ENCODE data around the gene DNAJC3. TPM values are rescaled to one million over a fixed set of nuclear protein-coding genes. Genes with fewer than 3 reads are reported as not detected.
"Not testable (repeated sequence)": the region's sequence is repeated elsewhere in the genome, so short reads cannot be mapped to it uniquely, and the experiment has no call there.

DNAJC3 gene
- total RNA-seq, 4 donors from 2014 or later = 15.7 to 21.6 (median 20.5) TPM

DNA sequence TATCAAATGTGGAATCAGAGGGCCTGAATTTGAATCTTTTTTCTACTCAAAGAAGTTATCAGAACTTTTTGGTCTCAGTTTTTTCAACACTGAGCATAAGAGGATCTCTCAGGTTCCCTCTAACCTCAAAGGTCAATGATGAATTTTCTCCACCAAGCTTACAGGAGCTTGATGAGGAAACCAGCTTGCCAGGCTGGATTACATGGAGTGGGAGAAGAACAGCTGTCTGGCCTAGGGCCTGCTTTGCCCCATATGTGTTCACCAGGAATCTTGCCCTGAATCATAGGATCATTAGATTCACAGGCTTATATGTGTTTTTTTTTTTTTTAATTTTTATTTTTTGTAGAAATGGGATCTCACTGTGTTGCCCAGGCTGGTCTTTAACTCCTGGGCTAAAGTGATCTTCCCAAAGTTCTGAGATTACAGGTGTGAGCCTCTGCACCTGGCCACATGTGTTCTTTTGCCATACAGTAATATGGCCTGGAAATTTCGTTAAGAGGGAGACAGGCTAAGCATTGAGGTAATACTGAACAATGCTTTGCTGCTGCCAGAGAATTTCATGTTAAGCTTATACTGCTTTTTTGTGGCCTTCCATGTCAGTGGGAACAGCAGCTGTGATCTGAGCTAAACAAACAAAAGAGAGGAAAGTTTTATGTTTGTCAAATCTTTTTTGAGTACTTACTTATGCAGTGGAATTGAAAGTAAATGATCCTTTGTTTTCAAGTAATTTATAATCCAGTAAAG, 110.6 kb downstream of the DNAJC3 start:
- no peak overlapping the region for H3K4me3 ChIP-seq
- H3K9me3 ChIP-seq = no peaks in the 10 kb centered on the region
- in situ Hi-C loops (cut with MboI; ENCODE audit: low sequenced_read_pairs in 4 of 4) (no loop called here), intact Hi-C loops (cut with DNase I; ENCODE audit: low total_unique reads) (no loop called here)
- peaks cover 4 to 40% of the 10 kb centered on the region in 2 donors for H3K36me3 ChIP-seq
- peak in 1 of 2 donors; percentile 49 for ATAC-seq
- H3K27ac ChIP-seq = no peak overlapping the region
- no peaks in the 10 kb centered on the region for H3K4me1 ChIP-seq
- TF ChIP-seq, protein P1, sequence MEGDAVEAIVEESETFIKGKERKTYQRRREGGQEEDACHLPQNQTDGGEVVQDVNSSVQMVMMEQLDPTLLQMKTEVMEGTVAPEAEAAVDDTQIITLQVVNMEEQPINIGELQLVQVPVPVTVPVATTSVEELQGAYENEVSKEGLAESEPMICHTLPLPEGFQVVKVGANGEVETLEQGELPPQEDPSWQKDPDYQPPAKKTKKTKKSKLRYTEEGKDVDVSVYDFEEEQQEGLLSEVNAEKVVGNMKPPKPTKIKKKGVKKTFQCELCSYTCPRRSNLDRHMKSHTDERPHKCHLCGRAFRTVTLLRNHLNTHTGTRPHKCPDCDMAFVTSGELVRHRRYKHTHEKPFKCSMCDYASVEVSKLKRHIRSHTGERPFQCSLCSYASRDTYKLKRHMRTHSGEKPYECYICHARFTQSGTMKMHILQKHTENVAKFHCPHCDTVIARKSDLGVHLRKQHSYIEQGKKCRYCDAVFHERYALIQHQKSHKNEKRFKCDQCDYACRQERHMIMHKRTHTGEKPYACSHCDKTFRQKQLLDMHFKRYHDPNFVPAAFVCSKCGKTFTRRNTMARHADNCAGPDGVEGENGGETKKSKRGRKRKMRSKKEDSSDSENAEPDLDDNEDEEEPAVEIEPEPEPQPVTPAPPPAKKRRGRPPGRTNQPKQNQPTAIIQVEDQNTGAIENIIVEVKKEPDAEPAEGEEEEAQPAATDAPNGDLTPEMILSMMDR (IDR thresholded peaks at IDR 0.05 in 4 of 5, conservative IDR thresholded peaks at IDR 0.05 in 1 of 5) = no peak
- TF ChIP-seq POLR2A (IDR thresholded peaks at IDR 0.05) = no peak
- DNase-seq = no peak
- no peaks in the 10 kb centered on the region for H3K27me3 ChIP-seq

DNA sequence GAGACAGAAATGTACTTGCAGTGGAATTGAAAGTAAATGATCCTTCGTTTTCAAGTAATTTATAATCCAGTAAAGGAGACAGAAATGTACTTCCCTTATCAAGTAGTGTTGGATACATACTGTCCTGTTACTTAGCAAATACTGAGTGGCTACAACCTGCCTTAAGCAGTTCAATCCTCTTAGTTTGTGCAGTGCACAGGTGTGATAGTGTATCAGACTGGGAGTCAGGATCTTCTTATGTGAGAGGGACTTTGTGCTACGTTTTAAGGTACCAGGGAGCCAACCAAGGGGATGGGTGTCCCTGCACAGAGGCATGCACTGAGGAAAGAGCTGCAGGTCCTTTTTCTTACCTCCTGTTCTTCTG, 111.1 kb downstream of the DNAJC3 start:
- TF ChIP-seq, protein P1 (IDR thresholded peaks at IDR 0.05 in 4 of 5, conservative IDR thresholded peaks at IDR 0.05 in 1 of 5) = no peak
- no peak for TF ChIP-seq POLR2A (IDR thresholded peaks at IDR 0.05)
- Histone ChIP-seq H3K4me1 (no peaks in the 10 kb centered on the region), H3K4me3 (no peak overlapping the region), H3K27ac (no peak overlapping the region), H3K9me3 (no peaks in the 10 kb centered on the region), H3K36me3 (peaks cover 4 to 46% of the 10 kb centered on the region in 2 donors), H3K27me3 (no peaks in the 10 kb centered on the region)
- no peak for ATAC-seq
- DNase-seq = no peak
- in situ Hi-C loops (cut with MboI; ENCODE audit: low sequenced_read_pairs in 4 of 4) = no loop called here
- intact Hi-C loops (cut with DNase I; ENCODE audit: low total_unique reads) = no loop called here

DNA sequence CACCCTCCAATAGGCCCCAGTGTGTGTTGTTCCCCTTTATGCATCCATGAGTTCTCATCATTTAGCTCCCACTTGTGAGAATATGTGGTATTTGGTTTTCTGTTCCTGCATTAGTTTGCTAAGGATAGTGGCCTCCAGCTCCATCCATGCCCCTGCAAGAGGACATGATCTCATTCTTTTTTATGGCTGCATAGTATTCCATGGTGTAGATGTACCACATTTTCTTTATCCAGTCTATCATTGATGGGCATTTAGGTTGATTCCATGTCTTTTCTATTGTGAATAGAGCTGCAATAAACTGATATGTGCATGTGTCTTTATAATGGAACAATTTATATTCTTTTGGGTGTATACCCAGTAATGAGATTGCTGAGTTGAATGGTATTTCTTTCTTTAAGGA, 112.4 kb downstream of the DNAJC3 start:
- intact Hi-C loops (cut with DNase I; ENCODE audit: low total_unique reads); H3K4me1 ChIP-seq; H3K4me3 ChIP-seq; H3K9me3 ChIP-seq; in situ Hi-C loops (cut with MboI; ENCODE audit: low sequenced_read_pairs in 4 of 4); H3K27me3 ChIP-seq; H3K27ac ChIP-seq; ATAC-seq; DNase-seq: not testable (repeated sequence)
- H3K36me3 ChIP-seq = peaks cover 4 to 55% of the 10 kb centered on the region in 2 donors

GRCh38 chr13:95791084-95791722, 114.3 kb downstream of the DNAJC3 start:
- no peaks in the 10 kb centered on the region for H3K9me3 ChIP-seq
- ATAC-seq = no peak
- no peak overlapping the region for H3K27ac ChIP-seq
- H3K4me3 ChIP-seq = no peak overlapping the region
- no peak for DNase-seq
- intact Hi-C loops (cut with DNase I; ENCODE audit: low total_unique reads) (no loop called here), in situ Hi-C loops (cut with MboI; ENCODE audit: low sequenced_read_pairs in 4 of 4) (no loop called here)
- no peak for TF ChIP-seq POLR2A (IDR thresholded peaks at IDR 0.05)
- TF ChIP-seq, protein P1 (IDR thresholded peaks at IDR 0.05 in 4 of 5, conservative IDR thresholded peaks at IDR 0.05 in 1 of 5) = no peak
- H3K36me3 ChIP-seq = peaks cover 4 to 61% of the 10 kb centered on the region in 2 donors
- H3K27me3 ChIP-seq = no peaks in the 10 kb centered on the region
- no peaks in the 10 kb centered on the region for H3K4me1 ChIP-seq

- in situ Hi-C loops (cut with MboI; ENCODE audit: low sequenced_read_pairs in 4 of 4) (no loop called here), intact Hi-C loops (cut with DNase I; ENCODE audit: low total_unique reads) (no loop called here)
- Histone ChIP-seq H3K4me3 (no peak overlapping the region), H3K27ac (no peak overlapping the region), H3K9me3 (no peaks in the 10 kb centered on the region), H3K27me3 (no peaks in the 10 kb centered on the region), H3K36me3 (peaks cover 4 to 55% of the 10 kb centered on the region in 2 donors), H3K4me1 (no peaks in the 10 kb centered on the region)
- TF ChIP-seq POLR2A (IDR thresholded peaks at IDR 0.05) = no peak
- TF ChIP-seq, protein P1 (IDR thresholded peaks at IDR 0.05 in 4 of 5, conservative IDR thresholded peaks at IDR 0.05 in 1 of 5) = no peak
- no peak for ATAC-seq
- no peak for DNase-seq
These were observed 116.1 kb downstream of the DNAJC3 start for GRCh38 chr13:95793018-95793555.

All from gastrocnemius medialis (tissue), 4 donors.